LNCaP clone FGC (cell line): ENCODE measurements around the gene SLC10A3.

ENCODE experiments used
- DNase-seq: peaks from one replicate; pipeline ENCODE4 v3.0.0-alpha.2; 2011; ENCODE audit warnings: low read depth
- H3K4me3 ChIP-seq: 2 replicates; pipeline ENCODE4 v1.5.1; 2011; ENCODE audit warnings: mild to moderate bottlenecking, low read depth, low read length, control low read depth
- TF ChIP-seq, protein P1 (sequence below): IDR thresholded peaks from 2 replicates; pipeline ENCODE4 v1.5.1; 2012; ENCODE audit warnings: mild to moderate bottlenecking; ENCODE audit not compliant: control insufficient read depth, insufficient read depth; ENCODE audit errors: extremely low read depth

Gene SLC10A3

GRCh38 chrX:154452823-154453222, 37.6 kb downstream of the SLC10A3 start:
- no peak for DNase-seq
- no peak overlapping the region for H3K4me3 ChIP-seq
- TF ChIP-seq, protein P1, sequence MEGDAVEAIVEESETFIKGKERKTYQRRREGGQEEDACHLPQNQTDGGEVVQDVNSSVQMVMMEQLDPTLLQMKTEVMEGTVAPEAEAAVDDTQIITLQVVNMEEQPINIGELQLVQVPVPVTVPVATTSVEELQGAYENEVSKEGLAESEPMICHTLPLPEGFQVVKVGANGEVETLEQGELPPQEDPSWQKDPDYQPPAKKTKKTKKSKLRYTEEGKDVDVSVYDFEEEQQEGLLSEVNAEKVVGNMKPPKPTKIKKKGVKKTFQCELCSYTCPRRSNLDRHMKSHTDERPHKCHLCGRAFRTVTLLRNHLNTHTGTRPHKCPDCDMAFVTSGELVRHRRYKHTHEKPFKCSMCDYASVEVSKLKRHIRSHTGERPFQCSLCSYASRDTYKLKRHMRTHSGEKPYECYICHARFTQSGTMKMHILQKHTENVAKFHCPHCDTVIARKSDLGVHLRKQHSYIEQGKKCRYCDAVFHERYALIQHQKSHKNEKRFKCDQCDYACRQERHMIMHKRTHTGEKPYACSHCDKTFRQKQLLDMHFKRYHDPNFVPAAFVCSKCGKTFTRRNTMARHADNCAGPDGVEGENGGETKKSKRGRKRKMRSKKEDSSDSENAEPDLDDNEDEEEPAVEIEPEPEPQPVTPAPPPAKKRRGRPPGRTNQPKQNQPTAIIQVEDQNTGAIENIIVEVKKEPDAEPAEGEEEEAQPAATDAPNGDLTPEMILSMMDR: no peak

GRCh38 chrX:154450312-154450711, 40.1 kb downstream of the SLC10A3 start:
- DNase-seq: no peak
- TF ChIP-seq, protein P1: no peak
- no peak overlapping the region for H3K4me3 ChIP-seq

GRCh38 chrX:154449618-154450017, 40.8 kb downstream of the SLC10A3 start:
- TF ChIP-seq, protein P1: no peak
- H3K4me3 ChIP-seq: no peak overlapping the region
- no peak for DNase-seq

GRCh38 chrX:154448484-154448883, 41.9 kb downstream of the SLC10A3 start:
- TF ChIP-seq, protein P1: no peak

GRCh38 chrX:154446430-154446829, 44.0 kb downstream of the SLC10A3 start:
- no peak for DNase-seq
- TF ChIP-seq, protein P1: no peak
- no peak overlapping the region for H3K4me3 ChIP-seq

More at GRCh38 chrX:154448484-154448883, 41.9 kb downstream of the SLC10A3 start:
- H3K4me3 ChIP-seq: no peak overlapping the region
- DNase-seq: no peak

- TF ChIP-seq, protein P1: no peak
- no peak overlapping the region for H3K4me3 ChIP-seq
- no peak for DNase-seq
Observed at GRCh38 chrX:154445776-154446175, 44.7 kb downstream of the SLC10A3 start.

- TF ChIP-seq, protein P1: no peak
- peak overlapping the region; percentile 70 for H3K4me3 ChIP-seq
- DNase-seq: no peak
Observed at GRCh38 chrX:154444755-154445246, 45.6 kb downstream of the SLC10A3 start.
